Mucosa of descending colon (tissue), 3 donors: Measurements from ENCODE around the gene KCNC2. TPM values are rescaled to one million over a fixed set of nuclear protein-coding genes. Genes with fewer than 3 reads are reported as not detected.

Source experiments
- ATAC-seq: fragments of 200-7000 bp; cut with Tn5 transposase; one replicate; pipeline ENCODE4 v1.9.1; 2020; ENCODE audit warnings: mild to moderate bottlenecking, moderate library complexity
- DNase-seq, 3 donors: peaks; one replicate each; pipeline ENCODE4 v3.0.0-alpha.2; 2020
- H3K36me3 ChIP-seq: fragments of 200-600 bp; one replicate; pipeline ENCODE4 v1.8.0; 2021; ENCODE audit warnings: low read depth, mild to moderate bottlenecking
- H3K4me1 ChIP-seq: fragments of 200-600 bp; one replicate; pipeline ENCODE4 v1.8.0; 2021; ENCODE audit warnings: low read depth, mild to moderate bottlenecking
- H3K4me3 ChIP-seq: fragments of 200-600 bp; one replicate; pipeline ENCODE4 v1.8.0; 2021; ENCODE audit warnings: mild to moderate bottlenecking
- H3K9me3 ChIP-seq: fragments of 200-600 bp; one replicate; pipeline ENCODE4 v1.8.0; 2021; ENCODE audit warnings: mild to moderate bottlenecking
- intact Hi-C, 2 donors: fragments of 100-400 bp; cut with DNase I in 1 of 2; cut with micrococcal nuclease in 1 of 2; formaldehyde crosslinking; loops; one replicate each; pipeline versions ENCODE4 v1.11.0 to v1.11.1; 2022; cut with DNase I, micrococcal nuclease
- total RNA-seq, 3 donors: library from RNA; stranded (reverse); fragmentation: NEBNext Ultra II Directional in 2 of 3; extraction: Animal tissue kit (Norgen Biotek cat#: 25700) in 2 of 3; gene quantifications; one replicate each; pipeline versions ENCODE4 v1.2.1 to v1.2.4, GENCODE V29; 2021 to 2023
- TF ChIP-seq, protein P1 (sequence below): fragments of 200-600 bp; IDR thresholded peaks from one replicate; pipeline ENCODE4 v1.8.0; 2022; ENCODE audit warnings: antibody characterized with exemption, mild to moderate bottlenecking
- donor health status: DM: no; HTN: no; CAD: no; lungs with moderate emphysema.
- donor health status: DM: no; HTN: no; CAD: no.
- donor health status: DM: no; HTN: yes; CAD: no.

KCNC2 gene
- total RNA-seq, 3 donors from 2014 or later, result 0.44 TPM; not detected in 2

DNA sequence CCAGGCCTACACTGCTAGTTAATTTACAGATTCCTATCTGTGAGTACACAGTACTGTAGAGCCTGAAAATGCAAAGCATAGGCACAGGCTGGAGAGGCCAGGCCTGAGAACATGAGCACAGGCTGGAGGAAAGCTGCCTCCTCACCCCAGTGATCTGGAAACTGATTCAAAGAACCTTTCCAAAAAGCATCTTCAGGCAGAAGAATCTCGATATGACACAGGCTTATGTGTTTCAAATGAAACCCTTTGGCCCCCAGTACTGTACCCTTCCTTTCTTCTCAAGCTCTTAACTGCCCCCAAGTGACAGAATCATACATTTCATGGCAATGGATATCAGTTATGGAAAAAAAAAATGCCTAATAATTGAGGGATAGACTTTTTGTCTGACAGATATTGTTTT lies 122.0 kb downstream of the KCNC2 start:
- no peak for ATAC-seq
- Histone ChIP-seq H3K36me3 (no peaks in the 10 kb centered on the region), H3K9me3 (no peaks in the 10 kb centered on the region), H3K4me1 (no peaks in the 10 kb centered on the region), H3K4me3 (no peak overlapping the region)
- peak in 1 of 3 donors; percentile 2 for DNase-seq
- intact Hi-C loops, result no loop called here
- TF ChIP-seq, protein P1, sequence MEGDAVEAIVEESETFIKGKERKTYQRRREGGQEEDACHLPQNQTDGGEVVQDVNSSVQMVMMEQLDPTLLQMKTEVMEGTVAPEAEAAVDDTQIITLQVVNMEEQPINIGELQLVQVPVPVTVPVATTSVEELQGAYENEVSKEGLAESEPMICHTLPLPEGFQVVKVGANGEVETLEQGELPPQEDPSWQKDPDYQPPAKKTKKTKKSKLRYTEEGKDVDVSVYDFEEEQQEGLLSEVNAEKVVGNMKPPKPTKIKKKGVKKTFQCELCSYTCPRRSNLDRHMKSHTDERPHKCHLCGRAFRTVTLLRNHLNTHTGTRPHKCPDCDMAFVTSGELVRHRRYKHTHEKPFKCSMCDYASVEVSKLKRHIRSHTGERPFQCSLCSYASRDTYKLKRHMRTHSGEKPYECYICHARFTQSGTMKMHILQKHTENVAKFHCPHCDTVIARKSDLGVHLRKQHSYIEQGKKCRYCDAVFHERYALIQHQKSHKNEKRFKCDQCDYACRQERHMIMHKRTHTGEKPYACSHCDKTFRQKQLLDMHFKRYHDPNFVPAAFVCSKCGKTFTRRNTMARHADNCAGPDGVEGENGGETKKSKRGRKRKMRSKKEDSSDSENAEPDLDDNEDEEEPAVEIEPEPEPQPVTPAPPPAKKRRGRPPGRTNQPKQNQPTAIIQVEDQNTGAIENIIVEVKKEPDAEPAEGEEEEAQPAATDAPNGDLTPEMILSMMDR, result no peak

GRCh38 chr12:75086091-75087038 lies 123.3 kb downstream of the KCNC2 start:
- intact Hi-C loops, result no loop called here
- no peak for ATAC-seq

DNA sequence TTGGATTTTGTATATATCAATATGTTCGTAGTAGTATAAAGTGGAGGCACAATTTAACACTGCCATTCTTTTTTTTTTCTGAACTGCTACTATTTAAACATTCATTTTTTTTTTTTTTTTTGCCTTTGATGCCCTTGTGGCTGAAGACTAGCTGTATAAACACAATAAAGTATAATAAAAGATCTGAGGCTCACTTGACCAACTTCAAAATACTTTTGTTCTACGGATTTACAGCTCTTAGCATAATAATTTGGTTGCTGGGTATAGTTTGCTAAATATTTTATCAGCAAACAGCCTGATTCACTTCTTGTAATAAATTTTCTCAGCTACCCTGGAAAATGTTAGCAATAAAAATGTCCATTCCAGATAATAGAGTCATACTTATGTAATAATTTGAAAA lies 128.3 kb downstream of the KCNC2 start:
- Histone ChIP-seq H3K36me3 (no peaks in the 10 kb centered on the region), H3K4me1 (no peaks in the 10 kb centered on the region), H3K9me3 (no peaks in the 10 kb centered on the region), H3K4me3 (no peak overlapping the region)
- TF ChIP-seq, protein P1, result no peak
- intact Hi-C loops, result no loop called here
- peak; percentile 24 for ATAC-seq
- no peak for DNase-seq

More at GRCh38 chr12:75086091-75087038, 123.3 kb downstream of the KCNC2 start:
- H3K9me3 ChIP-seq, result no peaks in the 10 kb centered on the region
- no peak for DNase-seq
- TF ChIP-seq, protein P1, result no peak
- H3K36me3 ChIP-seq, result no peaks in the 10 kb centered on the region
- H3K4me3 ChIP-seq, result no peak overlapping the region
- H3K4me1 ChIP-seq, result no peaks in the 10 kb centered on the region

- Histone ChIP-seq H3K4me3 (no peak overlapping the region), H3K36me3 (no peaks in the 10 kb centered on the region), H3K4me1 (no peaks in the 10 kb centered on the region), H3K9me3 (no peaks in the 10 kb centered on the region)
- intact Hi-C loops, result no loop called here
- no peak for DNase-seq
- ATAC-seq, result no peak
- TF ChIP-seq, protein P1, result no peak
Observed at GRCh38 chr12:75080582-75080981, 129.1 kb downstream of the KCNC2 start.

DNA sequence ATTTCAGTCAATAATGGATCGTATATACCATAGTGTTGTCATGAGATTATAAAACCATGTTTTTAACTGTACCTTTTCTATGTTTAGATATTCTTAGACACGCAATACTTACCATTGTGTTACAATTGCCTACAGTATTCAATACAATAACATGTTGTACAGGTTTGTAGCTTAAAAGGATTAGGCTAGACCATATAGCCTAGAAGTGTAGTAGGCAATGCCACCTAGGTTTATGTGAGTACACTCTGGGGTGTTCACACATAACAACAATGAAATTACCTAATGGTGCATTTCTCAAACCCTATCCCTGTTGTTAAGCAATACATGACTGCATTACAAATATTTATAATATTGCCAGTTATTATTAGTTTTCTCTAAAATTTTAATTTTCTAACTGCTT lies 144.2 kb downstream of the KCNC2 start:
- H3K4me3 ChIP-seq, result no peak overlapping the region
- TF ChIP-seq, protein P1, result no peak
- H3K36me3 ChIP-seq, result no peaks in the 10 kb centered on the region
- no peaks in the 10 kb centered on the region for H3K4me1 ChIP-seq
- DNase-seq (no peak), ATAC-seq (no peak)
- H3K9me3 ChIP-seq, result no peaks in the 10 kb centered on the region
- intact Hi-C loops, result no loop called here
